GM19099 (cell line): ENCODE data around the gene CPLX3.

ENCODE experiments used
- POLR2A ChIP-seq: IDR thresholded peaks from 3 replicates; pipeline ENCODE4 v1.6.1; 2011; ENCODE audit warnings: low read depth; ENCODE audit not compliant: insufficient read length; ENCODE audit errors: extremely low read depth

Gene CPLX3

DNA sequence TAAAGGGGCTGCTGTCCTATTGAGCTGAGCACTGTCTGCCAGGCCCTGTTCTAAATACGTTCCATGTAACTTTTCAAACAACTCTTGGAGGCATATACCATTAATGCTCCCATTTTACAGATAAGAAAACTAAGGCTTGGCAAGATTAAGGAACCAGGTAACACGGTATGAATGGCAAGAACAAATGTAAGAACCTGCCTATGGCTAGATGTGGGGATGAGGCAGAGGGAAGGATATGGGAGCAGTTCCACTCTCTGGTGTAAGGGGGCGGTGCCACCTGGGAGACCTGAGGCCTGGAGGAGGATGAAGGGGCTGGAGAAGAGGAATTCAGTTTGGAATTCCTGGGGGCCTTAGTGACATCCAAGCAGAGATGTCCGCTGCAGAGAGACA is 17.6 kb upstream of the CPLX3 start:
- TF ChIP-seq POLR2A: no peak

DNA sequence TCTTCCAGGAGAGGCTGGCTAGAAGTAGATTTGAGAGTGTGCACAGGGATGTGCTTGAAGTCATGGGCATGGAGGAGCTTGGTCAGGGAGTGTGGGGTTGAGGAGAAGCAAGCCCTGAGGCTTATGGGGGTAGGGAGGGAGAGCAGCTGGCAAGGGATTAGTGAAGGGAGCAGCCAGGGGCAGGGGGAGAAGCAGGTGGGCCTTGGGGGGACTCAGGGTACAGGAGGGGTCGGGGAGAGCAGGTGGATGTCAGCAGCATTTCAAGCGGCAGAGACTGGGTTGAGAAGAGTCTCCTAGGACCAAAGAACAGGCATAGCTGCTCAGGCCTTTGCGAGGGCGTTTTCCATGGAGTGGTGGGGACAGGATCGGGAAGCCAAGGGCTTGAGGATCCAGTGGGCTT is 17.2 kb upstream of the CPLX3 start:
- no peak for TF ChIP-seq POLR2A

DNA sequence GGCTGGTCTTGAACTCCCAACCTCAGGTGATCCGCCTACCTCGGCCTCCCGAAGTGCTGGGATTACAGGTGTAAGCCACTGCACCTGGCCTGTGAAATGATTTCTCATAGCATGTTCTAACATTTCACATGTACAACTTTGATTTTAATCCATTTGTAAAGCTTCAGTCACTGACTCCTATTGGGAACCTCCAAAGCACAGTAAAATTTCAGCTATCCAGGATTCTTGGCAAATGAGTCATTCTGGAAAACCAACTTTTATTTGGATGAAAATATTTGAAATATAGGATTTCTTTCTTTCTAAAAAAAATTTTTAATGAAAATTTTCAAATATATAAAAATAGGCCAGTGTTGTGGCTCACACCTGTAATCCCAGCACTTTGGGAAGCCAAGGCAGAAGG is 16.5 kb upstream of the CPLX3 start:
- TF ChIP-seq POLR2A: no peak

DNA sequence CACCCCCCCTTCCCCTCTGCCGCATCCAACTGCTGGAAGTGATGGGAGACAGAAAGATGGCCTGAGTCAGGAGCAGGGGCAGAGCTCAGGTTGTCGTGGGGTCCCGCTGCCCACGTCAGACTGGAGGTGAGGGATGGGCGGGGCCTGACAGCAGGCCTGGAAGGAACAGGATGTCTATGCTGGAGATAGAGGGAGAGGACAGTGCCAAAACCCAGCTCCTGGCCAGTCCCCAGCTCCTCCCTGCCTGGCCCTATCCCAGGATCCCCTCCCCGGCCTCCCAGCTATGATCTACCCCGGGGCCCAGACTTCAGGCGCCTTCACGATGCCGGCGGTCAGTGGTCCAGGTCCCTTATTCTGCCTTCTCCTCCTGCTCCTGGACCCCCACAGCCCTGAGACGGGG is 13.9 kb upstream of the CPLX3 start, which contains the start of gene LMAN1L:
TSS of gene LMAN1L (plus strand) at position 303 of the 400 bp plus-strand sequence. CDS start at position 323, 20 bp downstream.
- no peak for TF ChIP-seq POLR2A

DNA sequence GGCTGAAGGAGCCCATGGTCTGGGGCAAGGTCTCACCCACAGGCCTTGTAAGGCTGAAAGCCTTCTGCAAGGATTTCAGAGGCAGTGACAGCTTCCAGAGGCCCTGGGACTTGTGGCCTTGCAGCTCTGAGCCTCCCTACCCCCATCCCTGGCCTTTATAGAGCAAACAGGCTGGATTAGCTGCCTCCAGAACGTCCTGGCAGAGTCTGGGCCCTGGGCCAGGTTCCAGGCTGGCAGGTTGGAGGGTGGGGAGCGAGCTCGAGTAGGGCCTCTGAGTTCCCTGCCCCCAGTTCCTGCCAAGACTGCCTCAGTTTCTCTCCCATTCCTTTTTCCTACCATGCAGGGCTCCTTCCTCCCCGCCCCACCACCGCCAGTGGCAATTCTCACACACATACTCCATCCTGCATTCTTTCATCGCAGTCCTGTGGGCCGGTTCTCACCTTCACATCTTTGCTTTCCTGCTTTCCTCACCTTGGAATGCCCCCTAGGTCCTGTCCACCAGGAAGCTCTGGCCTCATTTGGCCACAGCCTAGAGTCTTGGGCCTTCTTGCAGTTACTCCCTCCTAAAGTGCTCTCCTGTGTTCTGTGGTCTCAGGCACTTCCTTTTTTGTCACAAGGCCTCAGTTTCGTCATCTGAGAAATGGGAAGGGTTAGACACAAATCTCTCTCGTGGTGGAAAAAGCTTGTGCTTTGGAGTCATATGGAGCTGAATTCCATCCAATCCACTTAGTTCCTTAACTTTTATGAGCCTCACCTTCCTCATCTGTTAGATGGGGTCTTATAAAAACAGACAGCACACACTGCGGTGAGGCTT is 11.1 kb upstream of the CPLX3 start:
- TF ChIP-seq POLR2A: no peak

DNA sequence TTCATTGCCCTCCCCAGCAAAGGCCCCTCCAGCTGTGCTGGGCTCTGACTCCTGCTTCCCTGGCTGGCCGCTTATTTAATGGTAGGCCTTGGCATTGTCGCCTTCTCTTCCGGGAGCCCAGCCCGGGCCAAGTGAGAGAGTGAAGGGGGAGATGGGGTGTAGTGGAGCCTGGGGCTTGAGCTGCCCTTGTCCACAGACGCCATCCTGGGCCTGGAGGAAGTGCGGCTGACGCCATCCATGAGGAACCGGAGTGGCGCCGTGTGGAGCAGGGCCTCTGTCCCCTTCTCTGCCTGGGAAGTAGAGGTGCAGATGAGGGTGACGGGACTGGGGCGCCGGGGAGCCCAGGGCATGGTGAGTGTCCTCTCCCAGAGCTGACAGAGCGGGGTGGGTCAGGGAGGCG is 10.5 kb upstream of the CPLX3 start:
- no peak for TF ChIP-seq POLR2A

DNA sequence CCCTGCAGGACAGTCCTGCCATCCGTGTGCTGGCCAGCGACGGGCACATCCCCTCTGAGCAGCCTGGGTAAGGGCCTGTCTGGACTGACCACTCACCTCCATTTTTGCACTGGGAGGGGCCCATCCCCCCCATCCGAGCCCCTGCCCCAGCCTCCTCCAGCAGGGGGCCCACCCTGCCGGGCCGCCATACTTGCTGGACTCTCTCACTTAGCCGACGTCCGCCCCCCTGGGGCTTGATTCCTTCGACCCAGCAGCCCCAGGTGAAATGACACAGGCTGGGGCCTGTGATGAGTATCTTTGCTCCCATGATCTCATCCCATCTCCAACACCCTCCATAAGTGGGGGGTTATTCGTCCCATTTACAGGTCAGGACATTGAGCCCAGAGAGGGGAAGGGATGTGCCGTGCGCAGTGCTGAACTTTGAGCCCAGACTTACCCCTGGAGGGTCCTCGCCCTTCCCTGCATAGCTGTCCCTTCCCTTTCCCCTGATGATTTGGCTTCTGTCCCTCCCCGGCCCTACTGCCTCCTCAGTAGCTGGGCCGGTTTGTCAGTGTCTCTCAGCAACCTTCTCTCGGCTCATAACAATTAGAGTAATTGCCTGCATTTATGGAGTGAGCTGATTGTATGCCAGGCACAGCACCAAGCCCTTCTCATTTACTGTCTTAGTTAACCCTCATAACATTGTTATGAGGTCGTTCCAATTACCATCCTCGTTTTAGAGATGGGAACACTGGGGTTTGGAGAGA is 9.6 kb upstream of the CPLX3 start:
- no peak for TF ChIP-seq POLR2A

DNA sequence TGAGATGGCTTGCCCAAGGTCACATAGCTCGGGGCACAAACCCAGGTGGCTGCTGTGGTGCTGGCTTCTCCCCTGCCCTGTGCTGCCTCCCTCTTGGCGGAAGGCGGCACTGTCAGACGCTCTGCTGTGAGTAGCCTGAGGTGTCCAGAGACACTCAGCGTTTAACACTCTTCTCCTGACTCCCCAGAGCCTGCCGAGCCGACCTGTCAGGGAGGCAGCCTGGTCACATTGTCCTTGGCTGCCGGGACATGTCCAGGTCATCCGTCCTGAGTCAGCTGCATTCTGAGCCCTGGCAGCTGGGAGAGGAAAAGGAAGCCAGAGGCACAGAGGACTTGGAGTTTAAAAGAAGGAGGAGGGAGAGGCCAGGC is 9.1 kb upstream of the CPLX3 start:
- TF ChIP-seq POLR2A: no peak

DNA sequence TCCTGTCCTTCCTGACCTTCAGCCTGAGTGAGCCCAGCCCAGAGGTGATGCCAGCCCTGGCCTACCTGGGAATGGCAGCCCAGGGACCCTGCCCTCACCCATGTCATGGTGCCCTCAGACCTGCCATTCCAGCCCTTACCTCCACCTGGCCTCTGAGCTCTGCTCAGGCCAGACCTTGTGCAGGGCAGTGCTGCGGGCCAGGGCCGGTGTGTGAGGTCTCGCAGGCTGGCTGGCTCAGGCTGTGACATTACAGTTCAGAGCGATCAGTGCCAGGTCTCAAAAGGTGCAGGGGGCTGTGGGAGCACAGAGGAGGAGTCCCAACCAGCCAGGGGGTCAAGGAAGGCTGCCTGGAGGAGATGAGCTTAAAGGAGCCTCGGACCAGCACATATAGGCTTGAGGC is 6.4 kb upstream of the CPLX3 start:
- TF ChIP-seq POLR2A: no peak

DNA sequence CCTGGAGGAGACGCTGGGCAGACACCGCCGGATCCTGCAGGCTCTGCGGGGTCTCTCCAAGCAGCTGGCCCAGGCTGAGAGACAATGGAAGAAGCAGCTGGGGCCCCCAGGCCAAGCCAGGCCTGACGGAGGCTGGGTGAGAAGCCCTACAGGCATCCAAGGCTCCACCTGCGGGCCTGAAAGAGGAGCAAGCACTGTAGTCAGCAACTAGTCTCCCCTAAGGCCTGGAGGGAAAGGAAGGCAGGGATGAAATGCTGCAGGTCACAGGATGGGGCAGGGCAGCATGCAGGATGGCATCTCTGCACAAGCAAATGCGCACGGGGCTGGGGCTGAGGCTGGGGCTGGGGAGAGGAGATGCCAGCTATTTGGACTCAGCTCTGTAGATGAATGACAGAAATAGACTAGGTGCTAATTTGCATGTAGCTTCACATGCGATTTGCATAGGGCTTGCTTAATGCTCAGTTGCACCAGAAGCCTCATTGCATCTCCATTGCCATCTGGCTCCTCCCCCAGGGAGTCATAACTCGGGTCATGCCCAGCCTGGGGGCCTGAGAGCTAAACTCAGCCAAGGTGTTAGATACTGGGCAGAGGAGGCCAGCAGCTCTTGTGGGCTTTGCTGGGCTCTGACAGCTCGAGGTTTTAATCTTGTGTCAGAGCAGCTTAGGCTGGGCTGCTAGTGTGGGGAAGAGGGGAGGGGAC is 5.2 kb upstream of the CPLX3 start:
- peak; percentile 48 for TF ChIP-seq POLR2A

DNA sequence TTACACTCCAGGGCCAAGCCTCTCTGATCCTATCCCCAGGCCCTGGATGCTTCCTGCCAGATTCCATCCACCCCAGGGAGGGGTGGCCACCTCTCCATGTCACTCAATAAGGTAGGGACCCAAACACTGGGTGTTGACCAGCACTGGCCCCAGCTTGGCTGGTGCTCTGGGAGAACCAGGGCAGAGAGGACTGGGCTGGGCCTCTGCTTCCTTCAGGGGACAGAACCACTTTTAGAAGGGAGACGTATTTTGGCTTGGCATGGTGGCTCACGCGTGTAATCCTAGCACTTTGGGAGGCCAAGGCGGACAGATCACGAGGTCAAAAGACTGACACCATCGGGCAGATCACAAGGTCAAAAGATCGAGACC is 4.7 kb upstream of the CPLX3 start:
- TF ChIP-seq POLR2A: no peak

DNA sequence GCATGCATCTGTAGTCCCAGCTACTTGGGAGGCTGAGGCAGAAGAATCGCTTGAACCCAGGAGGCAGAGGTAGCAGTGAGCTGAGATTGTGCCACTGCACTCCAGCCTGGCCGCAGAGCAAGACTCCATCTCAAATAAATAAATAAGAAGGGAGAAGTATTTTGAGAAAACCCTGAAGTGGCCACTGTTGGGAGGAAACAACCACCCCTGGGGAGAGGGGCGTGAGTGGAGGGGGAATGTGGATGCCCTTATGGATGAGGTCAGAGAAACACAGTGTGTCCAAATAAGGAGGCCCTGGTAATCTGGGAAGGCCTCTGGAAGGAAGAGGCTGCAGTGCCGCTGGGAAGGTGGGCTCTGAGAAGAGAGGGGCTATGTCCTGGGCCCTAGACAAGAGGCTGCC is 4.2 kb upstream of the CPLX3 start:
- TF ChIP-seq POLR2A: no peak

DNA sequence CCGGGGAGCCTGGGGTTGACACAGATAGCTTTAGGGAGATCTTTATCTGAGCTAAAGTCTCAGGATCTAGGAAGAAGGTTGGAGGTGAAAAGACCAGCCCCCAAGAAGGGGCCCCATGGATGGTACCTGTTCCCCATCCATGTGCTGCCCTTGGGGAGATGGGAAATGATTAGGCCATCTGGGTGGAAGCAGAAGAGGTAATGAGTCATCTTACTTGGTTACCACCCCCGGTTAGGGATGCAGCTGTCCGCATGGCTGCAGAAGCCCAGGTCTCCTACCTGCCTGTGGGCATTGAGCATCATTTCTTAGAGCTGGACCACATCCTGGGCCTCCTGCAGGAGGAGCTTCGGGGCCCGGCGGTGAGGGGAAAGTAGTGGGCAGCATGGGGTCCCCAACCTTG is 3.1 kb upstream of the CPLX3 start:
- no peak for TF ChIP-seq POLR2A

DNA sequence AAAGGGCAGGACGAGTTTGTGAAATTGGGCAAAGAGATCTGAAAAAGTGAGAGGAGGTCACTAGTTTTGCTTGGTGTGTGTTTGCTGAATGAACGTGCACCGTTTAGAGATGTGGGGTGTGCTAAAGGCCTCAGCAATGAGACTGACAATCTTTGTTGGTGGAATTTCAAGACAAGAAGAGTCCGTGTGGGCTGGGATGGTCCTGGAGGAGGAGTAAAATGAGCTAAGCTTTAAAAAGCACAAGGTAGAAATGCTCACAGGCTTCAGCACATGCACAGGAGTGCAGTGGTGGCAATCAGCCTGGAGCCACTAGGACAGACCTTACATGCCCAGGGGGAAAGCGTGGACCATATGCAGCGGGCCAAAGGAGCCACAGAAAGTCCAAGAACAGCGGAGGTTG is 1.5 kb upstream of the CPLX3 start:
- no peak for TF ChIP-seq POLR2A

DNA sequence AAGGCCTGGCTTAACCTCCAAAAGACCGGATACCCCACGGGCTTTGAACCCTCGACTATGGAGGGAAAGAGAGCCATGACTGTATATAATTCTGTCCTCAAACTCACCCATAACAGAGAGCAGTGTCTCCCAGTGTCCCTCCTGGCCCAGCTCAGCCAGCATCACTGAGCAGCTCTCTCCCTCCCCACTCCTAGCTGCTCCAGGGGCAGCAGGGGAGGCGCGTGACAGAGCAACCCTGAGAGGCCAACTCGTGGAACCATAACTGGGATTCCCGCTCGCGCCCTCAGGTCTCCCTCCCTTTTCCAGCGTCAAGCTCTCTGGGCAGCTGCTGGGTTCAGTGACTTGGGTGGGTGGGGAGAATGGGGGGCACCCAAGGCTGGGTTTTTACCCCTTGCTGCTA is 561 bp upstream of the CPLX3 start:
- TF ChIP-seq POLR2A: no peak

DNA sequence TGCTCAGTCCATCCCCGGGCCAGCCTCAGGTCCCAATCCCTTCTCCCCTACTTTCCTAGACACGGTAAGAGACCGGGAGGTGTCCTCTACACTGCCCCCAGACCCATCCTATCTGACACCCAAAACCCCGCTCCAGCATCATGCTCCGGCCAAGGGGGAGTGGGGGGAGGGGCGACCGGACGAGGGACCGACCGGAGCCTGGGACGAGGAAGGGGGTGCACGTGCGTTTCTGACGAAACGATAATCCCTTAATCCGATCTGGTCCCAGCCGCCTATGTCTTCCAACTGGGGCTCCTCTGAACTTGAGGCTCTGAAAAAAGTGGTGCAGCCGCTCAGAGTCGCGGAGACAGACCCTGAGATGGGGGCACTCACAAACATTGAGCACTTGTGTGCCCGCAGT is 494 bp downstream of the CPLX3 start:
- no peak for TF ChIP-seq POLR2A
